Transverse colon (tissue), 4 donors: Measurements from ENCODE around the gene PLCL1. TPM values are rescaled to one million over a fixed set of nuclear protein-coding genes. Genes with fewer than 3 reads are reported as not detected.

ENCODE experiments used
- DNase-seq: peaks from one replicate; pipeline ENCODE4 v3.0.0-alpha.2; 2019
- H3K27ac ChIP-seq, 4 donors: fragments of 200-600 bp; sonication (generic); 2 replicates each; pipeline ENCODE4 v1.5.1; 2016 to 2018; ENCODE audit warnings: inconsistent platforms in 4 of 4
- H3K27me3 ChIP-seq: fragments of 200-600 bp; sonication (generic); 2 replicates; pipeline ENCODE4 v1.5.1; 2017; ENCODE audit warnings: inconsistent platforms
- H3K36me3 ChIP-seq, 4 donors: fragments of 200-600 bp; sonication (generic); 2 replicates each; pipeline ENCODE4 v1.5.1; 2017 to 2019; ENCODE audit warnings: inconsistent platforms in 4 of 4
- H3K4me1 ChIP-seq, 4 donors: fragments of 200-600 bp; sonication (generic); 2 replicates each; pipeline ENCODE4 v1.5.1; 2017 to 2020; ENCODE audit warnings: inconsistent platforms in 4 of 4
- H3K4me3 ChIP-seq, 4 donors: fragments of 200-600 bp; sonication (generic); 1 replicate in 1 of 4; 2 replicates in 3 of 4; pipeline versions ENCODE4 v1.5.1 to v1.6.1; 2017 to 2019; ENCODE audit warnings: inconsistent platforms in 4 of 4
- H3K9me3 ChIP-seq, 2 donors: fragments of 200-600 bp; sonication (generic); 2 replicates each; pipeline ENCODE4 v1.5.1; 2017 to 2019; ENCODE audit warnings: inconsistent platforms in 2 of 2
- EP300 ChIP-seq: sonication (generic); formaldehyde crosslinking; IDR thresholded peaks from one replicate; pipeline ENCODE4 v1.6.1; 2017; ENCODE audit warnings: antibody characterized with exemption, low read depth
- POLR2A ChIP-seq: fragments of 450-650 bp; IDR thresholded peaks from one replicate; pipeline ENCODE4 v1.6.1; 2016; ENCODE audit warnings: antibody characterized with exemption, mild to moderate bottlenecking, moderate library complexity
- POLR2AphosphoS5 ChIP-seq, 3 donors: sonication (generic); formaldehyde crosslinking; IDR thresholded peaks; one replicate each; pipeline ENCODE4 v1.6.1; 2016; ENCODE audit warnings: antibody characterized with exemption in 3 of 3
- WGBS, 2 donors: methylation state at CpG; one replicate each; pipeline ENCODE4 v1.1.5; 2018; ENCODE audit warnings: low coverage in 1 of 2; 5-methylcytosine and 5-hydroxymethylcytosine counted together
- in situ Hi-C, 4 donors: fragments of 200-750 bp; cut with MboI; loops; one replicate each; pipeline versions ENCODE4 v1.15.0 to v1.15.1; 2017; ENCODE audit warnings: low sequenced_read_pairs in 3 of 4, low pct_ligation_motif_present in 1 of 4, low pct_unique_long_range_greater_than_20kb in 1 of 4
- intact Hi-C: fragments of 100-400 bp; cut with DNase I; formaldehyde crosslinking; loops from one replicate; pipeline ENCODE4 v1.15.1; 2023; ENCODE audit warnings: low total_unique reads
- total RNA-seq, 4 donors: library from RNA; depleted of rRNA; stranded (reverse); fragments of >200 nt; gene quantifications; one replicate each; pipeline ENCODE4 v1.1.0, GENCODE V29; 2016
- TF ChIP-seq, protein P1 (sequence below), 5 experiments: fragments of 200-600 bp in 3 of 5; fragments of 450-650 bp in 2 of 5; sonication (generic) in 3 of 5; IDR thresholded peaks; 1 replicate in 2 of 5; 2 replicates in 3 of 5; pipeline ENCODE4 v1.5.1; 2016 to 2017; ENCODE audit warnings: antibody characterized with exemption in 5 of 5, inconsistent platforms in 3 of 5, mild to moderate bottlenecking in 2 of 5, moderate library complexity in 1 of 5

Gene PLCL1
- total RNA-seq, 4 donors from 2014 or later, result 0.20 to 7.1 (median 5.3) TPM

DNA sequence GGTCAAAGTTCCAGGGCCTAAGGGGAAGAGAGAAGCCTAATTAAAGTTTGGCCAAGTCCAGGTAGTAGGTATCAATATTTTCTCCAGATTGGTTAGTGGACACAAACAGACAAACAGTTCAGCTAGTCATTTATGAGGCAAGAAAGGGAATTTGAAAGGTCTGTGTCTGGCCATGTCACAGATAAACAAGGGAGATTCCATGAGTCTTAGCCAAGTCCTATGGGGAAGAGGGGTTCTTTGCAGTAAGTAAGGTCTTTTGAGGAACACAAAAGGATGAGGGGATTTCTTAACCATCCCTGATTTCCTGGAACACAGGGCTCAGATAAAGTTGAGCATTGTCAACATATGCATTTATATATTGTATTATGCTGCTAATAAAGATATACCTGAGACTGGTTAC is 310.8 kb downstream of the PLCL1 start:
- DNase-seq, result no peak
- no peaks in the 10 kb centered on the region for H3K36me3 ChIP-seq
- peaks cover 0 to 4% (median 0%) of the 10 kb centered on the region in 4 donors for H3K4me1 ChIP-seq
- TF ChIP-seq POLR2A, result no peak
- H3K27me3 ChIP-seq, result no peaks in the 10 kb centered on the region
- intact Hi-C loops, result no loop called here
- H3K9me3 ChIP-seq, result no peaks in the 10 kb centered on the region
- no peak overlapping the region for H3K27ac ChIP-seq
- in situ Hi-C loops, result no loop called here
- H3K4me3 ChIP-seq, result no peak overlapping the region

- Histone ChIP-seq H3K4me1 (peaks cover 0 to 4% (median 0%) of the 10 kb centered on the region in 4 donors), H3K27me3 (no peaks in the 10 kb centered on the region), H3K4me3 (no peak overlapping the region), H3K27ac (no peak overlapping the region), H3K9me3 (no peaks in the 10 kb centered on the region), H3K36me3 (no peaks in the 10 kb centered on the region)
- no peak for TF ChIP-seq POLR2A
- TF ChIP-seq, protein P1, sequence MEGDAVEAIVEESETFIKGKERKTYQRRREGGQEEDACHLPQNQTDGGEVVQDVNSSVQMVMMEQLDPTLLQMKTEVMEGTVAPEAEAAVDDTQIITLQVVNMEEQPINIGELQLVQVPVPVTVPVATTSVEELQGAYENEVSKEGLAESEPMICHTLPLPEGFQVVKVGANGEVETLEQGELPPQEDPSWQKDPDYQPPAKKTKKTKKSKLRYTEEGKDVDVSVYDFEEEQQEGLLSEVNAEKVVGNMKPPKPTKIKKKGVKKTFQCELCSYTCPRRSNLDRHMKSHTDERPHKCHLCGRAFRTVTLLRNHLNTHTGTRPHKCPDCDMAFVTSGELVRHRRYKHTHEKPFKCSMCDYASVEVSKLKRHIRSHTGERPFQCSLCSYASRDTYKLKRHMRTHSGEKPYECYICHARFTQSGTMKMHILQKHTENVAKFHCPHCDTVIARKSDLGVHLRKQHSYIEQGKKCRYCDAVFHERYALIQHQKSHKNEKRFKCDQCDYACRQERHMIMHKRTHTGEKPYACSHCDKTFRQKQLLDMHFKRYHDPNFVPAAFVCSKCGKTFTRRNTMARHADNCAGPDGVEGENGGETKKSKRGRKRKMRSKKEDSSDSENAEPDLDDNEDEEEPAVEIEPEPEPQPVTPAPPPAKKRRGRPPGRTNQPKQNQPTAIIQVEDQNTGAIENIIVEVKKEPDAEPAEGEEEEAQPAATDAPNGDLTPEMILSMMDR (IDR thresholded peaks at IDR 0.05), result no peak
- no peak for TF ChIP-seq EP300
- DNase-seq, result no peak
- 42 to 73% methylated on average over 1 of the region's 1 CpG for WGBS, 2 donors
- in situ Hi-C loops (no loop called here), intact Hi-C loops (no loop called here)
Observed at GRCh38 chr2:198116756-198117155, 312.4 kb downstream of the PLCL1 start.

DNA sequence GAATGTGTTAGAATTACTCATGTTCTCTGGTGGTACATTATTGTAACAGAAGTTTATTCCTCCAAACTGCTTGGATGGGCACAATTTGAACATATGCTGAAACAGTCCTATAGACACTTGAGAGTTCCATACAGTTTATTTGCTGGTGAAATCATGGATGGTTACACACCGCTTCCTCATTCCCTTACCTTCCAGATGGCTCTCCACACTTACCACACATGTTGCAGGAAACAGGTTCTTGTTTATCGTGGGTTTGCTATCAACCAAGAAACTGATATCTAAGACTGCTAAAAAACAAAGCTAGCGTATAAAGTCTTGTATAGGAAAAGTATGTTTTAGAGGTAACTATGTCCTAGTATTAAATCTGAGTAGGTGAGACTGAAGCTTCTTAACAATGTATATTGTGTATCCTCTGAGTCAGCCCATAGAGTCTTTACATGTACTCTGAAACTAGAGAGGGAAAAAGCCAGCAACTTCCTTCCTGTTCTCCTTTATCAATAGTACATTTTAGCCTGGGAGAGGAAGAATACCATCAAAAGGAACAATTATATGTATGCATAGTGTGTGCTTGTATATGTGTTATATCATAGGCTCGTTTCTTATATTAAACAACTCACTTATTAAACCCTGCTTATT is 313.1 kb downstream of the PLCL1 start:
- Histone ChIP-seq H3K9me3 (no peaks in the 10 kb centered on the region), H3K36me3 (no peaks in the 10 kb centered on the region), H3K4me3 (no peak overlapping the region), H3K4me1 (peaks cover 0 to 4% (median 0%) of the 10 kb centered on the region in 4 donors), H3K27ac (no peak overlapping the region), H3K27me3 (no peaks in the 10 kb centered on the region)
- TF ChIP-seq EP300 (no peak), POLR2A (no peak), POLR2AphosphoS5 (IDR thresholded peaks at IDR 0.05) (no peak)
- TF ChIP-seq, protein P1 (IDR thresholded peaks at IDR 0.05), result no peak
- intact Hi-C loops, result no loop called here
- in situ Hi-C loops, result no loop called here
- no peak for DNase-seq
- 82 to 86% methylated on average over 4 of the region's 4 CpGs for WGBS, 2 donors

GRCh38 chr2:198127627-198128026 is 323.2 kb downstream of the PLCL1 start:
- H3K36me3 ChIP-seq, result no peaks in the 10 kb centered on the region
- no peak overlapping the region for H3K27ac ChIP-seq
- in situ Hi-C loops, result loop anchor here (10.0 to 25.0 kb wide), 3 partner anchors 315 to 333 kb away; partner anchors contain the start of gene PLCL1 (in 3 of the 4)
- H3K27me3 ChIP-seq, result no peaks in the 10 kb centered on the region
- H3K9me3 ChIP-seq, result no peaks in the 10 kb centered on the region
- intact Hi-C loops, result loop anchor here (5.0 kb wide), 1 partner anchor 325 kb away; the partner anchor contains the start of gene PLCL1
- DNase-seq, result peak; percentile 17
- WGBS, 2 donors, result 80 to 92% methylated on average over 1 of the region's 1 CpG
- TF ChIP-seq, protein P1 (IDR thresholded peaks at IDR 0.05), result peak; percentile 48 to 56 (median 54)
- TF ChIP-seq EP300, result no peak
- no peak overlapping the region for H3K4me3 ChIP-seq
- H3K4me1 ChIP-seq, result no peaks in the 10 kb centered on the region

DNA sequence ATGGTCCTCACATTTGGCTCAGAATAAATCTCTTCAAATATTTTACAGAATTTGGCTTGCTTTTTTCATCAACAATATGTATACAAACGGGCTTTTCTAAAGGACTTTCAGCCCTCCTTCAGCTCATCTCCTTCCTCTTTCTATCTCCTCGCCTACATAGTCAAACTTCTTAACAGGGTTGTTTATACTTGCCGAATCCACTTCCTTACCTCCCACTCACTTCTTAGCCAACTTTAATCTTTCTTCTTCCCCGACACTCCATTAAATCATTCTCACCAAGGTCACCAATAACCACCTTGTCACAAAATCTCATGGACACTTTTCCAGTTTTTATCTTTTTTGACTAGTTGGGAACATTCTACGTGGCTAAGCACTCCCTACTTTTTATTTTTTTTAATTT is 325.2 kb downstream of the PLCL1 start:
- no peak for DNase-seq
- H3K4me3 ChIP-seq, result no peak overlapping the region
- TF ChIP-seq POLR2AphosphoS5 (IDR thresholded peaks at IDR 0.05), result no peak
- TF ChIP-seq, protein P1 (IDR thresholded peaks at IDR 0.05), result no peak
- TF ChIP-seq POLR2A, result no peak
- TF ChIP-seq EP300, result no peak
- WGBS, 2 donors, result 74 to 86% methylated on average over 4 to 5 of the region's 5 CpGs
- no peaks in the 10 kb centered on the region for H3K4me1 ChIP-seq
- no peaks in the 10 kb centered on the region for H3K36me3 ChIP-seq
- in situ Hi-C loops, result loop anchor here (10.0 to 25.0 kb wide), 3 partner anchors 317 to 335 kb away; partner anchors contain the start of gene PLCL1 (in 3 of the 4)
- no peaks in the 10 kb centered on the region for H3K27me3 ChIP-seq
- intact Hi-C loops, result loop anchor here (5.0 kb wide), 1 partner anchor 327 kb away; the partner anchor contains the start of gene PLCL1
- H3K27ac ChIP-seq, result no peak overlapping the region
- no peaks in the 10 kb centered on the region for H3K9me3 ChIP-seq
